GM18951 (cell line): ENCODE measurements around the gene IL6R.

Experiments
- POLR2A ChIP-seq: IDR thresholded peaks from 4 replicates; pipeline ENCODE4 v1.6.1; 2011; ENCODE audit warnings: mild to moderate bottlenecking; ENCODE audit not compliant: insufficient read length, insufficient read depth; ENCODE audit errors: extremely low read depth
- in situ Hi-C: fragments of 300-500 bp; cut with MboI; formaldehyde crosslinking; loops from one replicate; pipeline ENCODE4 v1.12.0; 2022; ENCODE audit warnings: low sequenced_read_pairs, mixed read lengths, inconsistent platforms; ENCODE audit not compliant: unreplicated experiment

The IL6R gene

GRCh38 chr1:154442006-154442740 is 37.0 kb downstream of the IL6R start:
- in situ Hi-C loops: no loop called here
- no peak for TF ChIP-seq POLR2A

DNA sequence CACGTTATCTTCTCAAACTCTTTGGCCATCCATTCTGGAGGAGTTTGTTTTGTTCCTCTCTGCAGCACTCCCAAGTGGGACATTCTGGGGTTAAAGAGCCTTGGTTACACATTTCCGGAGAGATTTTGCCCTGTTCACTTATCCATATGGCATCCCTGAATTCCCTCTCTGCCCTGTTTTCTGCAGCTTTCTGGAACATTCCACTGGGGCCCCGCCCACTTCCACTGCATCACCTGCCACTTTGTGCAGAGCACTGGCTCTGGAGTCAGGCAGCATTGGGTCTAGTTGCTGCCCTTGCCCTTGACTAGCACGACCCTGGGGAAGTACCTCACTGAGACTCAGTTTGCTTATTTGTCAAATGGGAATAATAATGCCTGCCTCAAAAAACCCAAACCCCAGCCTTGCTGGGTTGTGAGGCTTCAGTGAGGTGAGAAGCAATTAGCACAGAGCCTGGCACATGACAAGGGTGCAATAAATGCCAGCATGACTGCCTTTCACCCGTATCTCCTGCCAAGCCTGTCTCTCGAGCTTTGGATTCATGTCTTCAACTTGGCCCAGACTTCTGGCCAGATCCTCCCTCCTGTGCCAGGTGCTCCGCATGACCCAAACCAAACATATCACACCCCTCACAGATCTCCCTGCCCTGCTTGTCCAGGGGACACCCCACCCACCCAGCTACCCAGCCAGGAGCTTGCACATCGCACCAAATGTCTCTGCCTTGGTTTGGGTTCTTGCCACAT is 38.3 kb downstream of the IL6R start:
- no peak for TF ChIP-seq POLR2A
- in situ Hi-C loops: no loop called here

- in situ Hi-C loops: no loop called here
- TF ChIP-seq POLR2A: no peak
Observed at GRCh38 chr1:154445040-154445472, 39.9 kb downstream of the IL6R start.

GRCh38 chr1:154446292-154446691 is 41.1 kb downstream of the IL6R start:
- TF ChIP-seq POLR2A: no peak
- in situ Hi-C loops: no loop called here

DNA sequence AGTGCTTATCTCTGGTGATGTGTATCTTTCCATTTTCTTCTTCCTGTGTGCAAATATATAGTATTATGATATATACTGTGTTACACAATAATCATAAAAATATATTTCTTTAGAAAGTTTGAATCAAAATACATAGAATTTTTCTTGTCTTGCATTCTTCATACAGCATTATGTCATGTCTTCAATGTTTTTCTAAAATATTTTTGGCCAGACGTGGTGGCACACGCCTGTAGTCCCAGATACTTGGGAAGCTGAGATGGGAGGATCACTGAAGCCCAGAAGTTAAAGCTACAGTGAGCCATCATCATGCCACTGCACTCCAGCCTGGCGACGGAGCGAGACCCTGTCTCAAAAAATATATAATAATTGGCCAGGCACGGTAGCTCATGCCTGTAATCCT is 41.6 kb downstream of the IL6R start:
- in situ Hi-C loops: no loop called here
- TF ChIP-seq POLR2A: no peak

DNA sequence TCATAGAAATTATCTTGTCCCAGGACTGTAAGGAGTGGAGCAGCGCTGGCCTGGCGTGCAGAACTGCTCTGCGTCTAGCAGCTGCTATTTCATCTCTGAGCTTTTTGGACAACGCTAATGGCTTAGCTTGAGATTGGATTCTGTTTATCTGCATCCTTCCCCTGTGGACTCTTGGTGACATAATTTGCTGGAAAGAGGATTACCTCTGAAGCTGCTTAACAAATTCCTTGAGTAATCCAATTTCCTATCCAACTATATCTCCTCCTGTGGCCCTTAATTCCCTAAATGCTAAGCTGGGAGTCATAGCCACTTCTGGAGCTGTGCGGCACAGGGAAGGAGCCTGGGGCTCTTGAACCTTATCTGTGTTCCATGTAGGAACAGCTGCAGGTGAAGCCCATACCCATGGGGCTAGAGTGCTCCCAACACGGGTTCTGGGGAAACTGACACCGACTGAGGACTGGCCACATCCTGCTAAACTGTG is 43.2 kb downstream of the IL6R start:
- in situ Hi-C loops: no loop called here
- no peak for TF ChIP-seq POLR2A

DNA sequence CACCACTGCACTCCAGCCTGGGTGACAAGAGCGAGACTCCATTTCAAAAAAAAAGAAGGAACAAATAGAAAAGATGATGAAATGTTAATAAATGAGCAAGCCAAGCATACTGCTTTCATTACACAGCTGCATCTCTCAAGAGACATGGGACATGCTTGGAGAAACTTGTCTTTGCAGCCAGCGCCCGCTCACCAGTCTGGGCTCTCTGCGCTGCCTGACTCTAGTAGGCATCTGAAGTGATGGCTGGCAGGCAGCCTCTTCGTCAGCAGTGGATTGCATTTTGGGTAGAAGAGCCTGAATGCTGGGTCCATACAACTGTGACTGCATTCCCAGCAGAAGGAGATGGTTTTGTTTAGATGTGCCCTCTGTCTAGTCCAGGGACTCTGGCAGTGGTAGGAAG is 48.0 kb downstream of the IL6R start:
- in situ Hi-C loops: no loop called here

DNA sequence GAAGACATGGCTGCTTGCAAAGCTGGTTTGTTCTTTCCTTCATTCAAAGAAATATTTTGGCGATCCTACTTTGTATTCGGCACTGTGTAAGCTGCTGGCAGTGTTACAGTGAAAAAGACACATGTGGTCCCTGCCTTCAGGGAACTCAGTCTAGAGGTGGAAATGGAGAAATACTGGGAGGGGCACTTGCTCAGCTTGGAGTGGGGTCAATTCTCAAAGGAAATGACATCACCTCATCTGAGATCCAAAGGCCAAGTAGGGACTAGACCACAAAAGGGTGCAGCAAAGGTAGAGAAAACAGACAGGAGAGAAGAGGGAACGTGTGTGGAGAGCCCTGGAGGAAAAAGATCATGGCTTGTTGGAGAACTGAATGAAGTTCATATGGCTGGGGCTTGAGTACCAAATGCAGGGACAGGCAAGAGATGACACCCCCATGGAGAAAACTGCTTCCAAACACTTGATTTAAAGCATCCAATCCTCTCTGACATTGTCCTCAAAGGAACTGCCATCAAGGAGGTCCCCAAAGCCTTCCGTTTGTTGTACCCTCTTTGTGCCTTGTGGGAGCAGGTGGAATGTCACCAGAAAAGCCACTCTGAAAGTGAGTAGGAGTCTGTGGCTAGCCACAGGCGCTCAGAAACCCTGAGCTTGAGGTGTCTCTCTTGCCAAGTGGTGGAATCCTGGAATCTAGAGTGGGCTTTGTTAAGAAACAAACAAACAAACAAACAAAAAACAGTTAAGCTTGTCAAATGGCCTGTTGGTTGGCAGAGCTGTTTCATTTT is 48.6 kb downstream of the IL6R start:
- TF ChIP-seq POLR2A: no peak
- in situ Hi-C loops: no loop called here

More for the DNA sequence above, 48.0 kb downstream of the IL6R start:
- TF ChIP-seq POLR2A: no peak

- TF ChIP-seq POLR2A: no peak
- in situ Hi-C loops: no loop called here
Observed at GRCh38 chr1:154454386-154455120, 49.4 kb downstream of the IL6R start.

DNA sequence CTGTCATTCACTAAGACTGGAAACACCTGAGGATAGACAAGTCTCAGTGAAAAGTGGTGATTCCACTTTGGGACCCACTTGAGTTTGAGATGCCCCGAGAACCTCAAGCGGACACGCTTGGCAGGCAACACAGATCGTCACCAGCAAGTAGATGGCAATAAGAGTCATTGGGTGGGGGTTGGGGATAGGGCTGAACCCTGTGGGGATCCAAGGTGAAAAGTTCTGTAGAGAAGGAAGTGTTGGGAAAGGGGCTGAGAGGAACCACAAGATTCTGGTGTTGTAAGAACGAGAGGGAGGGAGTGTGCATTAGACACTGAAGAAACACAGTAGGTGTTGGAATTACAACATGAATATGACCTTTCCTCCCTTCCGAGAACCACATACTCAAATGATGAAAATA is 51.5 kb downstream of the IL6R start:
- in situ Hi-C loops: no loop called here
- TF ChIP-seq POLR2A: no peak

GRCh38 chr1:154459080-154459479 is 53.9 kb downstream of the IL6R start:
- in situ Hi-C loops: no loop called here
- TF ChIP-seq POLR2A: no peak

DNA sequence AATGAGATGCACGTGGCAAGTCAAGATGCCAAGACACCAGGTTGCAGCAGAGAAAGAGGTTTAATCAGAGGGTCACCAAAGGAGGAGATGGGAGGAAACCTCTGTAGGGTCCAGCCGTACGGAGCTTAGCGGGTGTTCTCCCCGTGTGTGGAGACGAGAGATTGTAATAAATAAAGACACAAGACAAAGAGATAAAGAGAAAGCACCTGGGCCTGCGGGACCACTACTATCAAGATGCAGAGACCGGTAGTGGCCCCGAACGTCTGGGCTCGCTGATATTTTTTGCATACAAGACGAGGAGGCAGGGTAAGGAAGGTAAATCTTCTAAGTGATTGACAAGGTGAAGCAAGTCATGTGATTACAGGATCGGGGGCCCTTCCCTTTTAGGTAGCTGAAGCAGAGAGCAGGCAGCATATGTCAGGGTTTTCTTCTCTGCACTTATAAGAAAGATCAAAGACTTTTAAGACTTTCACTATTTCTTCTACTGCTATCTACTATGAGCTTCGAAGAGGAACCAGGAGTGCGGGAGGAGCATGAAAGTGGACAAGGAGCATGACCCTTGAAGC is 55.6 kb downstream of the IL6R start:
- TF ChIP-seq POLR2A: no peak
- in situ Hi-C loops: no loop called here
